NCI-H2107 treated with DMSO at 0.1 percent for 48 hours (cell line): ENCODE data around the gene ETFA.

Experiments
- DNase-seq: peaks from one replicate; lab custom pipeline; 2025; ENCODE audit not compliant: unreplicated experiment; lab: John Stamatoyannopoulos, UW

The ETFA gene

DNA sequence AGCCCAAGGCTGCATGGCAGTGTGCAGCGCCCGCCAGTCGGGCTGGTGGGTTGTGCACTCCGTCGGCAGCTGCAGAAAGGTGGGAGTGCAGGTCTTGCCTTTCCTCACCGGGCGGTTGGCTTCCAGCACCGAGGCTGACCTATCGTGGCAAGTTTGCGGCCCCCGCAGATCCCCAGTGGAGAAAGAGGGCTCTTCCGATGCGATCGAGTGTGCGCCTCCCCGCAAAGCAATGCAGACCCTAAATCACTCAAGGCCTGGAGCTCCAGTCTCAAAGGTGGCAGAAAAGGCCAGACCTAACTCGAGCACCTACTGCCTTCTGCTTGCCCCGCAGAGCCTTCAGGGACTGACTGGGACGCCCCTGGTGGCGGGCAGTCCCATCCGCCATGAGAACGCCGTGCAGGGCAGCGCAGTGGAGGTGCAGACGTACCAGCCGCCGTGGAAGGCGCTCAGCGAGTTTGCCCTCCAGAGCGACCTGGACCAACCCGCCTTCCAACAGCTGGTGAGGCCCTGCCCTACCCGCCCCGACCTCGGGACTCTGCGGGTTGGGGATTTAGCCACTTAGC is 29.6 kb upstream of the ETFA start:
- DNase-seq: no peak

DNA sequence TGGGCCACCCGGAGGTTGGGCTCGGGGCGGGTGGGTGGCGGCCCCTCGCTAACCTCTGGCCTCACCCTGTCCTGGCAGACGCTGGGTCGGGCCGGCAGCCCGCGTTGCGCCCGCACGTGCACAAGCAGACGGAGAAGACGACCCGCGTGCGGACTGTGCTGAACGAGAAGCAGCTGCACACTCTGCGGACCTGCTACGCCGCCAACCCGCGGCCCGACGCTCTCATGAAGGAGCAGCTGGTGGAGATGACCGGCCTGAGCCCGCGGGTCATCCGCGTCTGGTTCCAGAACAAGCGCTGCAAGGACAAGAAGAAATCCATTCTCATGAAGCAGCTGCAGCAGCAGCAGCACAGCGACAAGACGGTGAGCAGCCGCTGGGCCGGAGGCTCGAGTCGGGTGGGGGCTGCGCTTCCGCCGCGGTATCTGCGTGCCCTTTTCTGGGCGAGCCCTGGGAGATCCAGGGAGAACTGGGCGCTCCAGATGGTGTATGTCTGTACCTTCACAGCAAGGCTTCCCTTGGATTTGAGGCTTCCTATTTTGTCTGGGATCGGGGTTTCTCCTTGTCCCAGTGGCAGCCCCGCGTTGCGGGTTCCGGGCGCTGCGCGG is 29.0 kb upstream of the ETFA start:
- DNase-seq: no peak

DNA sequence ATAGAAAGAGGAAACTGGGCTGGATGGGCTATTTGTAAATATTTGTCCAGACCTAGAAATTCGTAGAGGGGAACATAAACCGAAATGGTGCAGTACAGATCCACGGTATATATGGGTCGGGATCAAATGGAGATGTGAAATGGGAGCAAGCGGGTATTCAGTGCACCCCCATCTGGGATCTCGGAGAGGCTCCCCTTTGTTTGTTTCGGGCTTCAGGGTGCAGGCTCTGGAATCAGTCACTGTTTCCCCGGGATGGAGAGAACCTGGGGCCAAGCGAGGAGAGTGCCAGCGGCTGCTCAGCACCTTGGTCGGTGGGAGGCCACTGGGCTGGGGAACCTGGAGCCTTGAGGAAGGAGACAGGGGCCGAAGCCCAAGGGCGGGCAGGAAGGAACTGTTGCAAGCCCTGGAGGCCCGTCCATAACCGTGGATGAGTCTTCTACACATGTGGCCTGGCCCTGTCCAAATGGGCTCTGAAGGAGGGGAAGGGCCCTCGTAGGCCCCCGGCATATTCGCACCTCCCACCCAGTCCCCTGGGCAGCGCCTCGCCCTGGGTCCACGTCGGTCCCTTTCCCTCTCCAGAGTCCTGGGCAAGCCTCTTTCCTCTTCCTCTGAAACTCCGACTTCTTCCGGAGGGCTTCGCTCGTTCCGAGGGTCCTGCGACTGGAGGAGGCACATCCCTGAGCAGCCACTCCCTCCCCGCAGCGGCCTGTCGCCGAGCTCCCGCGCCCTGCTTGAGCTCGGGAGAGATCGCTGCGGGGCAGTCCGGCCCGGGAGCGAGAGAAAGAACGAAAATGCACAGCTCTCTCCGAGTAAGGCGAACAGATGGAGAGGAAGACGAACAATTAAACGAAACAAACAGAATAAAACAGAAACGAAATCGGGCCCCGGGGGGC is 28.3 kb upstream of the ETFA start:
- no peak for DNase-seq

DNA sequence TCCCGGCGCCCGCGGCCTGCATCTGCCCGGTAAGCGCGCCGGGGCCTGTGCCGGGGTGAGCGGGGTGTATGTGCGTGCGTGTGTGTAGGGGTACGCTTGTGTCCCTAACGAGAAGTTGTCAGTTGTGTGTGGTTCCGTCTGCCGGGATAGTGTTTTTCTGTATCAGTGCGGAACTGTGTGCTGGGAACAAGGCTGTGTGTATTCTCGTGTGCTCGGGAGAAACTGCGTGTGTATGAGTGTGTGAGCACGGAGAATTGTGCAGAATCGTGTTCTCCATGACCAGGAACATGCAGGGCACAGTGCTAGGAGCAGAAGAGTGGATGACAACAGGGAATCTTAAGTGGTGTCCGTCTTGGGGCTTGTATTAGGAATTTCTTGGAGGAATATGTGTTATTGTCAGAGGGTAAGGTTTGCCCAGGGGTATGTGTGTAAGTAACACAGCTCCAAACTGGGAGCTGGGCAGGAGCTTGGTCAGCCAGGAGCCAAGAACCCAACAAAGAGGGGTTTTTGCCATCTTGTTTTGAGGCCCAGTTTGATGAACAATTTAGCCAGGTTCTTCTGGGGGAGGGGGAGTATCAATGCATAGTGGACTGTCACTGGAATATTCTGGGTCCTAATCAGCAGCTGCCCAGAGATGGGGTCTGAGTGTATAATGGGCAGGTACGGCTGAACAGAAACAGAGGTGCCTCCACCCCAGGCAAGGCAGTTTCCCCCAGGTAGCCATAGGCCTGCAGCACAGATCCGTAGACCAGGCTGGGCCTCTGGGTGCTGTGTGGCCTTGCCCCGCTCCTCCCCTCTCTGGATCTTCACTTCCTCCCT is 27.4 kb upstream of the ETFA start:
- no peak for DNase-seq

DNA sequence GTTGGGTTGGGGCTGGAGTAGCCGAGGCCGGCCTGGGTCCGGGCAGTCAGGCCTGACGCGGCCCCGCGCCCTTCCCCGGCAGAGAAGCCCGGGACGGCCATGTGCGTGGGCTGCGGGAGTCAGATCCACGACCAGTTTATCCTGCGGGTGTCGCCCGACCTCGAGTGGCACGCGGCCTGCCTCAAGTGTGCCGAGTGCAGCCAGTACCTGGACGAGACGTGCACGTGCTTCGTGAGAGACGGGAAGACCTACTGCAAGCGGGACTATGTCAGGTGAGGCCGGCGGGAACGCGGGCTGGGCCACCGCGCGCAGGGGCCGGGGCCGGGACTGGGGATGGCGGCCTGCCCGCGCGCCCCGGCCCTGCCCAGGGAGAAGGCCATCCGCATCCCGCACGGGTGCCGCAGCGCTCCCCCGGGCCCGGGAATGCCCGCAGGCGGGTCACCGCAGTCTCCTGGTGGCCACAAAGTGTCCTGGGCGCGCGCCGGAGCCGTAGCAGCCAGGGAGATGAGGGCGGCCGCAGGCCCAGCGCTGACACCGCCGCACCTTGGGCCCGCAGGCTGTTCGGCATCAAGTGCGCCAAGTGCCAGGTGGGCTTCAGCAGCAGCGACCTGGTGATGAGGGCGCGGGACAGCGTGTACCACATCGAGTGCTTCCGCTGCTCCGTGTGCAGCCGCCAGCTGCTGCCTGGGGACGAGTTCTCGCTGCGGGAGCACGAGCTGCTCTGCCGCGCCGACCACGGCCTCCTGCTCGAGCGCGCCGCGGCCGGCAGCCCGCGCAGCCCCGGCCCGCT is 26.6 kb upstream of the ETFA start:
- no peak for DNase-seq

DNA sequence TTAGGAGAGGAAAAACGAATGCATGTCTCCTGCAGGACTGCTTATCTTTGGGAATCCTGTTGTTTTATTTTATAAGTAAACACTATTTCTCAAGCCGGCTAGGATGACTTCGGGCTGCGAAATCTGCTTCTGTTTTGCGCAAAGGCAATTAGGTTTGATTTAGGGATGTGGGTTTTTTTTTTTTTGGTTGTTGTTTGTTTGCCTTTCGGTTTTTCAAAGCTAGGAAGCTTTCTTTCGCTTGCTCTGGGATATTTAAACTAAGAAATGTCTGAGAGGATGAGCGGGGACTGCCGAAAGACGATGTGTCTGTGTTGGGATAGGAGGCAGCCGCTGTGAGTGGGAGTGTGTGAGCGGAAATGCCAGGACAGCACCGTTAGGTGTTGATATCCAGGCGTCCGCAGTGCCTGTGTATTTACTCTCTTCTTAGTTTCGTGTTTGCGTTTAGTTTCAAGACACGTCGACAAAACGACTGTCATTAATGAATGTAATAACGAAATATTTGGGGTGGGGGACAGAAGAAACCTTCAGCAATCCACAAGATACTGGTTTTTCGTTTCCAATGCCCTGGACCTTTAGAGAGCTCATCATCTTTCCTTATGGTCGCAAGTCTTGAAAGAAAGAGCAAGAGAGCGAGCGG is 25.9 kb upstream of the ETFA start:
- no peak for DNase-seq

DNA sequence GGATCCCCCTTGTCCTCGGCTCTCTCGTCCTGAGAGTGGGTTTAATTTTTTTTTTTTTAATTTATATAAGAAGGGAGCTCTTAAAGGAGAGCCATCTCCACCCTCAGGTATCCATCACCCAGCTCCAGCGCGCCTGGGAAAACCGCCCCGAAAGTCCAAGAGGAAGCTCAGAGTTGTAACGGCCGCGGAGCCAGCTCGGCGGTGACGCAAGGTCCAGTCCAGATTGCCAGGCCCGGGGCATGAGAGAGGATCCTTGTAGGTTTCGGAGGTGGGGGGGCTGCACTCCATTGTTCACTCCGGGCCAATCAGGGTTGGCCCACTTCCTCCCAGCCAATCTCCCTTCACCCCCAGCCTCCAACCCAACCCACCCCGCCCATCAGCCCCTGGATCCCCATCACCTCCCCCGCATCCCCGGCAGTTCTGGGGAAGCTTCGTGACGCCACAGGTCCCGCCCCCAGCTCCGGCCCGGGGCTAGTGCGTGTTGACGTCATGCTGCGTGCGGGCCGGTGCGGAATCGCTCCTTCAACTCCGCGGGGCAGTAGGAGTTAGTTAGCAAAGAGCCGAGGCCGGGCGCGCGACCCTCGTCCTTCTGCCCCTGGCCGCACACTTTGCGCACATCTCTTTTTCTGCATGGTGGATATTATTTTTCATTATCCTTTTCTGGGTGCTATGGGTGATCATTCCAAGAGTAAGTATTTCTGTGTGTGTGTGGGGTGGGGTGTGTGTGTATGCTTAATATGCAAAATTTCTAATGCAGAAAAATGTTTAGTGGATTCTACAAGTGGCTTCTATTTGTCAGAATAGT is 25.2 kb upstream of the ETFA start, which contains the start of gene ISL2:
ISL2 (plus strand) TSS at position 520 of the 805 bp plus-strand sequence; CDS start at position 631, 111 bp downstream.
- no peak for DNase-seq

DNA sequence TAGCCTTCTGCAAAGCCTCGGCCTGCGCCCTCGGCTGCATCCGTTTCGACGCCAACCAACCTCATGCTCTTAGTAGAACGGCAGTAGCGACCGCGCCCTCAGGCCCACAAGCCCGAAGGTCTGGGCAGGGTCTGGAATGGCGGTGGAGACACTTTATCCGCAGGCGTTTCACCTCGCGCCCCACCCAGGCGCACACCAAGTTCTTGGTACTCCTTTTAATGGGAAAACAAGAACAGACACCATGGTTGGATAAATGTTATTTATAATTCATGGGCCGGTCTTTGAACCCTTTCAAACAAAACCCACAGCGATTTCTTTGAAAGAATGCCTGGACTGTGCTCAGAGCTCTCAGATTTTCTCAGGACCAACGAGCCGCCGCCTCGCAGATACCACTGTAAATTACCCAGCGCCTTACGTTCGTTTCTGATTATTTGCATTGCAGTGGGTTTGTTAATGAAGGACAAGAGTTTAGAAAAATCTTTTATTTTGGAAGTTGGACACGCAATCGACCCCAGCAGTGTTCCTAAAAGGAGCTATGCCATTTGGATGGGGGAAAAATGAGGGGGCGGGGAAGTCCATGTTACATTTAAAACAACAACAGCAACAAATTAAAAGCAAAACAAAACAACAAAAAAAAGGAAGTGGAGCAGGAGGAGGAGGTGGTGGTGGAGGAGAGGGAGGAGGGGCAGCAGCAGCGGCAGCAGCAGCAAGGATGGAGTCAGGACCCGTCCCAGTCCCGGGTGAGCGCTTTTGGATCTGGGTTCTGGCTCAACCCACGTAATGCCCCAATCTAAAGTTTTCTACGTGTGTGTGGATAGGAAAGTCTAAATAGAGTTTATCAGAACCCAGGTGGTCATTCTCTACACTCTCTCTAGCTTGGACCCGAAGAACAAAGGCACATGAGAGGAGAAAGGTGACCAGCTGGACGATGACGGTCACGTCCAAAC is 24.3 kb upstream of the ETFA start:
- DNase-seq: no peak

DNA sequence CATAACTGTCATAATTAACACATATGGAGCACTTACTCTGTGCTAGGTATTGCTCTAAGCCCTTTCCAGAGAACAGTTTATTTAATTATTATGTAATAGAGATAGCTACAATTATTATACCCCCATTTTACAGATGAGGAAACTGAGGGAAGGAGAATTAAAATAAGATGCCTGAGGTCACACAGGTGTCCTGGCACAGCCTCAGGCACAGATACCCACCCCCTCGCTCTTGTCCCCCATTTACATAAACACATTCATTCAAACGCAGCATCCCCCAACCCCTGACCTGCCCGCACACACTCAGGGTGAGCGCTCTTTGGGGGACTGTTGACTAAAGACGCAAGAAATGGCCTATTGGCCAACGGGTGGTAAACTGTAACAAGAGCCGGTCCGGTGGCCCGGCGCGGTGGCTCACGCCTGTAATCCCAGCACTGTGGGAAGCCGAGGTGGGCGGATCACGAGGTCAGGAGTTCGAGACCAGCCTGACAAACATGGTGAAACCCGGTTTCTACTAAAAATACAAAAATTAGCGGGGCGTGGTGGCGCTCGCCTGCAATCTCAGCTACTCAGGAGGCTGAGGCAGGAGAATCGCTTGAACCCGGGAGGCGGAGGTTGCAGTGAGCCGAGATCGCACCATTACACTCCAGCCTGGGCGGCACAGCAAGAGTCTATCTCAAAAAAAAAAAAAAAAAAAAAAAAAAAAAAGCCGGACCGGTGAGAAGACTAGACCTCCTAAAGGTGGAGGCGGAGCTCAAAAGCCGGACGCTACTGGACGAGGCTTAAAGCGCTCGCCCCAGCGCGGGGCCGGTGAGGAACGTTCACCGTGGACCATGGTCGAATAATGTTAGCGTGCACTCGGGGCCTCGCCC is 23.4 kb upstream of the ETFA start:
- DNase-seq: no peak

DNA sequence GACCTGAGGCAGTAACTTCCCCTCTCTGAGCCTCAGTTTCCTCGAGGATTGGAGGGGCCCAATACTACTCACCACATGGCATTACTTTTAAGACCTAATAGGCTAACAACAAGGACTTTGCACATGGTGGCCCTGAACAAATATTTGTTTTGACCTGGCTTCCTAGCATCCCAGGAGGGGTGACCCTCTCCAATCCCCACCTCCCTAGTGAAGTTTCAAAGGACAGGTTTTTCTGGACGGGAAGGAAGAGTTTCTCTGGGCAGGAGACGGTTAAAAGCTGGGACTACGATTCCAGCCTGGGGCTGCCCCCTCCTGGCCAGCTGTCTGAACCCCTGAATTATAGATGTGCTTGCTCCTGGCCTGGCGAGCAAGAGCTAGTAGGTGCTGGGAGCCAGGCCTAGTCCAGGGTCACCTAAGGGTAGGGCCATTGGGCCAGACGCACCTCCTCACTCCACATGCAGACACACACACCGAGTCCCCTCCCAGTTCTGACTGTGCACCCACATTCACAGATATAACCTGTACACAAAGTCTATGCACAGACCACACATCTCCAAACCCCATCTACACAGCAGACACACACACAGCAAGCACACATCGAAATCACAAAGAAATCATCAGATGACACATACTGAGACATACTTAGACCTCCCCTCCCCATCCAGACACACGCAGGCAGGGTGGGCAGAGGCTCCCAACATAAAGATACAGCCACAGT is 22.6 kb upstream of the ETFA start:
- DNase-seq: no peak

DNA sequence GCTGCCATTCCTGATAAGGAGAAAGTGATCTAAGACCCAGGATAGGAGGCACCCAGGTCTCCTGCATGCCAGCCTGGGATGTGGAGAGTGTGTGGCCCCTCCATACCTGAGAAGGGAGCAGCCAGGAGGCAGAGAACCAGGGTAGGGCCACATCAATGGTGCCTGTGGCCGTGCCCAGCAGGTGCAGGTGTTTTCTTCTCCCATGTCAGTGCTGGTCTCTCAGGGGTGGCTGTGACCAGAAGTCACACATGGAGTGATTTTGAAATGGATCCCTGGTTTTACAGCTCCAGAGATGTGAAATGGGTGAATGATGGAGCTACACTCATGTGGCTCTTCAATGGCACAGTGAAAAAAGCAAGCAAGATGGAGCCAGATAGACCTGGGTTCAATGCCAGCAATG is 22.0 kb upstream of the ETFA start:
- DNase-seq: no peak

DNA sequence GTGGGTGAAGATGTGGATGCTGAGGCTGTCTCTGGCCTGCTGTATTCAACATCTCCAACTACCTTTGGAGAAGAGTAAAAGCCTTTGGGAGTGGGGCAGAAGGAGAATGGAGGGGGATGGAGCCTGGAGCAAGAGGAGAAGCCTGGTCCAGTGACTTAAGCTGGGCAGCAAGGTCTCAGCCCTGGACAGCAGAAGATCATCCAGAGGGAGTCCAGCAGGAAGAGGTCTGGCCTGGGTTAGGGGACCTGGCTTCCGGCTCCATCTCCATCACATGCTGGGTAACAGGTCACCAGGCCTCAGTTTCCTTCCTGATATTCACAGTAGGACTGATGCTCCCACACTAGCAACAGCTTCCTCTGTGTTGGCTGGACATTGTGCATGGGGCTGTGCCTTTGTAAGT is 21.5 kb upstream of the ETFA start:
- DNase-seq: no peak

DNA sequence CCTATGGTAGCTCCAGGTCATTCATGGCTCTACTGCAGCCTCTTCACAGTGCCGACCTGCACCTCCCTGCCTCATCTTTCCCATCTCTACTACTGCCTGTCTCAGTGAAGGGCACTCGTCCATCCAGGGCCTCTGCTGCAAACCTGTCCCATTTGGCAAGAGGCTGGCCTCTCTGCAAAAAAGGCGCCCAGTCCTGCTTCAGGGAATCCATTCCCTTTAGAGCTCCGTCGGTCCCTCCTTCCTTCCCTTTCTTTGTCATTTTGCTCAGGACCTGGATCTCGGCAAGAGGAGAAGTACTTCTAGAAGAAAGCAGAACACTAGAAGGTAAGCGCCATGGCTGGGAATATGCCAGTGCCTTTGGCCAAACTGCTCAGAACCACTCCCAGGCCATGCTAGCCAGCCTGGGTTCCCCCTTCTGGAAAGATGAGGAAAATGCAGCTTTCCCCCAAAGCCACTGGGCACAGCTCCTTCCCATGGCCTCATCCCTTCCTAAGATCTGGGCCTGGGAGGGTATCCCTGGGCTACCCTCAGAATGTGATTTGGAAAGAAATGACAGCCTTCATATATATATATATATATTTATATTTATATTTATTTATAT is 18.9 kb upstream of the ETFA start:
- DNase-seq: no peak

DNA sequence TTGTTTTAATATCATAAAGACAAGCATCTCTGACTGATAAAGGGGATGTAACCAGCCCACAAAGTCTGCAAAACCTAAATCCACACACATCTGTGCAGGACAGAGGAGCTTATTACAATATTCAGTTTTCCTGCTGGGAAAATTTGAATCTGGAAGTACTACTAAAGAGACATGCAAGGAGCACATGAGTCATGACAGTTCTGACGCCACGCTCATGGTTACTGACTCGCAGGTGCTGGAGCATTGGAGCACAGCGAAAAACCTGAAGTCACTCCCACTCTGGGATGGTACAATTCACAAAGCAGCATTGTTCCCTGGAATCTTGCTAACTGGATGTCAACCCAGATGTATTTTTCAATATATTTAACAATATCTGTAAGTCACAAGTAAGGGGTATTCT is 17.7 kb upstream of the ETFA start:
- DNase-seq: no peak

DNA sequence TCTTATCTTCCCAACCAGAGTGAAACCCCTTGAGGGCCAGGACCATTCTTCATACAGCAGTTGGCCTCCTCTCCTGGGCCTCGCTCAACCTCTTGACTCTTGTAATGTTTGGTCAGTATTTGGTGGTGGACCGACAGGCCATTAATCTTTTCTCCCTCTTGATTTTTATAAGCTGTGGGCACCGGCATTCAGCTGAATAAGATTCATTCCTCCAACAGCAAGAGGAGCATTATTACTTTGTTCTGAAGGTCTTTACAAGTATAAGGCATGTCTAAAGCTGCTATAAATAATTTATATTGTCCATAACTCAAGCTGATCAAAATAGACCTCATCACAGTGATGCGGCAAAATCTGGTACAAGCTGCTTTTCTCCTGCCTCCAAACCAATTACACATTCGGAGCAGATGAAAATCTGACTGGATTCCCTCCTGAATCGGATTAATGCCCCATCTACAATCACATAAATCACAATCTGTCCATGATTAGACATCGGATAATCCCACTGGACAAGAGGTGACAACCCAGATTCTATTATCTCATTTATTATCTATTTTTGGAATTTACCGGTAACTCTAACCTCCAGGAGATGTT is 16.9 kb upstream of the ETFA start:
- no peak for DNase-seq
